ENCODE results near the gene SMIM3.

The SMIM3 gene

GRCh38 chr5:150765011-150765798 is 13.4 kb upstream of the SMIM3 start:
- no peak for DNase-seq (ENCODE audit: low spot score)

GRCh38 chr5:150765799-150766169 is 12.8 kb upstream of the SMIM3 start:
- no peak for DNase-seq (ENCODE audit: low spot score)

GRCh38 chr5:150766251-150766650 is 12.3 kb upstream of the SMIM3 start:
- DNase-seq (ENCODE audit: low spot score), result no peak

GRCh38 chr5:150771034-150771795 is 7.3 kb upstream of the SMIM3 start:
- no peak for DNase-seq (ENCODE audit: low spot score)

GRCh38 chr5:150774145-150774544 is 4.4 kb upstream of the SMIM3 start:
- no peak for DNase-seq (ENCODE audit: low spot score)

- no peak for DNase-seq (ENCODE audit: low spot score)
These were observed 872 bp upstream of the SMIM3 start for GRCh38 chr5:150777685-150778084.

- no peak for DNase-seq (ENCODE audit: low spot score)
These were observed 455 bp upstream of the SMIM3 start for GRCh38 chr5:150778088-150778516.

- DNase-seq (ENCODE audit: low spot score), result no peak
These were observed 1.0 kb downstream of the SMIM3 start for GRCh38 chr5:150779397-150780186.

- no peak for DNase-seq (ENCODE audit: low spot score)
These were observed 1.7 kb downstream of the SMIM3 start for GRCh38 chr5:150780187-150780692.

GRCh38 chr5:150780816-150781221 is 2.3 kb downstream of the SMIM3 start:
- DNase-seq (ENCODE audit: low spot score), result no peak

- DNase-seq (ENCODE audit: low spot score), result no peak
These were observed 3.4 kb downstream of the SMIM3 start for GRCh38 chr5:150781706-150782614.

GRCh38 chr5:150782850-150783249 is 4.3 kb downstream of the SMIM3 start:
- no peak for DNase-seq (ENCODE audit: low spot score)

- no peak for DNase-seq (ENCODE audit: low spot score)
These were observed 4.9 kb downstream of the SMIM3 start for GRCh38 chr5:150783422-150783928.

GRCh38 chr5:150785950-150786349 is 7.4 kb downstream of the SMIM3 start:
- DNase-seq (ENCODE audit: low spot score), result no peak

GRCh38 chr5:150786876-150787275 is 8.3 kb downstream of the SMIM3 start:
- DNase-seq (ENCODE audit: low spot score), result no peak

- no peak for DNase-seq (ENCODE audit: low spot score)
These were observed 9.1 kb downstream of the SMIM3 start for GRCh38 chr5:150787656-150788055.

GRCh38 chr5:150788977-150789376 is 10.4 kb downstream of the SMIM3 start:
- no peak for DNase-seq (ENCODE audit: low spot score)

GRCh38 chr5:150789450-150789849 is 10.9 kb downstream of the SMIM3 start:
- no peak for DNase-seq (ENCODE audit: low spot score)

- DNase-seq (ENCODE audit: low spot score), result no peak
These were observed 11.5 kb downstream of the SMIM3 start for GRCh38 chr5:150789943-150790611.

GRCh38 chr5:150791536-150791935 is 13.0 kb downstream of the SMIM3 start:
- no peak for DNase-seq (ENCODE audit: low spot score)
